Activated B cell treated with CpG ODN at 0.5 μM for 24 hours (primary cell): Measurements from ENCODE around the gene MARS2. TPM values are rescaled to one million over a fixed set of nuclear protein-coding genes. Genes with fewer than 3 reads are reported as not detected.
"Not testable (repeated sequence)": the region's sequence is repeated elsewhere in the genome, so short reads cannot be mapped to it uniquely, and the experiment has no call there.

ENCODE experiments used
- ATAC-seq: fragments of 200-7000 bp; cut with Tn5 transposase; one replicate; pipeline ENCODE4 v1.10.0; 2021; ENCODE audit warnings: low read depth, mild to moderate bottlenecking, moderate library complexity
- CTCF ChIA-PET: fragments of 350-600 bp; sonication (Branson Sonifier 250); formaldehyde crosslinking; loops from one replicate; lab custom pipeline; 2021; ENCODE audit warnings: antibody characterized with exemption; lab: Charles Lee
- POLR2A ChIA-PET: fragments of 350-600 bp; sonication (Branson Sonifier 250); formaldehyde crosslinking; loops from one replicate; lab custom pipeline; 2021; ENCODE audit warnings: antibody characterized with exemption; lab: Charles Lee
- DNase-seq: peaks from one replicate; pipeline ENCODE4 v3.0.0; 2022
- H3K27ac Mint-ChIP-seq: one replicate; pipeline ENCODE4 v1.8.0; 2020; ENCODE audit warnings: mixed read lengths
- H3K27me3 Mint-ChIP-seq: one replicate; pipeline ENCODE4 v1.8.0; 2021; ENCODE audit warnings: mixed read lengths
- H3K36me3 Mint-ChIP-seq: one replicate; pipeline ENCODE4 v1.8.0; 2021; ENCODE audit warnings: low read depth, mixed read lengths
- H3K4me1 Mint-ChIP-seq: one replicate; pipeline ENCODE4 v1.8.0; 2021; ENCODE audit warnings: mixed read lengths
- H3K4me3 Mint-ChIP-seq: one replicate; pipeline ENCODE4 v1.8.0; 2020; ENCODE audit warnings: mild to moderate bottlenecking, mixed read lengths
- H3K9me3 Mint-ChIP-seq: one replicate; pipeline ENCODE4 v1.8.0; 2020; ENCODE audit warnings: mixed read lengths
- intact Hi-C: fragments of 100-400 bp; cut with micrococcal nuclease; formaldehyde crosslinking; loops from one replicate; pipeline ENCODE4 v1.15.1; 2024
- total RNA-seq: library from RNA; stranded (reverse); gene quantifications from 2 replicates; pipeline ENCODE4 v1.2.3, GENCODE V29; 2022
- TF ChIP-seq, protein P1 (sequence below): fragments of 200-600 bp; IDR thresholded peaks from one replicate; pipeline ENCODE4 v1.8.0; 2022; ENCODE audit warnings: antibody characterized with exemption, mild to moderate bottlenecking

The MARS2 gene
- total RNA-seq, 1 donor from 2014 or later, result 15.4 TPM

DNA sequence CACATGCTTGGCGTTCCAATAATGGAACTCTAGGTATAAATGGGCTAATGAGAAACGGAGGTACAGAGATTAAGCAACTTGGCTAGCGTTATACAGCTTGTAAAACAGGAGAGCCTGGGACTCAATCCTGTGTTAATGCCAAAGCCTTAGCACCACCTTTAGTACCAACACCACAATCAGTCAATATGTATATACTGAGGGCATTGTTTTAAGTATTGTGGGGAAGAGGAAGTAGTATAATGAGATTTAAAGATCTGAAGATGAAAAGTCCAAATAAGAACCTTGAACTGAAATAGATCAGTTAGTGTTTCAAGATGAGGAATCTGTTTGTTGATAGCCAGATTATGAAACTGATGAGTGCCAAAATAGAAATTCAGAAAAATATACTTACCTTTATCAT lies 8.1 kb downstream of the MARS2 start:
- POLR2A ChIA-PET, result no interaction called here
- TF ChIP-seq, protein P1, sequence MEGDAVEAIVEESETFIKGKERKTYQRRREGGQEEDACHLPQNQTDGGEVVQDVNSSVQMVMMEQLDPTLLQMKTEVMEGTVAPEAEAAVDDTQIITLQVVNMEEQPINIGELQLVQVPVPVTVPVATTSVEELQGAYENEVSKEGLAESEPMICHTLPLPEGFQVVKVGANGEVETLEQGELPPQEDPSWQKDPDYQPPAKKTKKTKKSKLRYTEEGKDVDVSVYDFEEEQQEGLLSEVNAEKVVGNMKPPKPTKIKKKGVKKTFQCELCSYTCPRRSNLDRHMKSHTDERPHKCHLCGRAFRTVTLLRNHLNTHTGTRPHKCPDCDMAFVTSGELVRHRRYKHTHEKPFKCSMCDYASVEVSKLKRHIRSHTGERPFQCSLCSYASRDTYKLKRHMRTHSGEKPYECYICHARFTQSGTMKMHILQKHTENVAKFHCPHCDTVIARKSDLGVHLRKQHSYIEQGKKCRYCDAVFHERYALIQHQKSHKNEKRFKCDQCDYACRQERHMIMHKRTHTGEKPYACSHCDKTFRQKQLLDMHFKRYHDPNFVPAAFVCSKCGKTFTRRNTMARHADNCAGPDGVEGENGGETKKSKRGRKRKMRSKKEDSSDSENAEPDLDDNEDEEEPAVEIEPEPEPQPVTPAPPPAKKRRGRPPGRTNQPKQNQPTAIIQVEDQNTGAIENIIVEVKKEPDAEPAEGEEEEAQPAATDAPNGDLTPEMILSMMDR, result no peak
- Mint-ChIP-seq H3K36me3 (peaks cover 29% of the 10 kb centered on the region), H3K27ac (no peak overlapping the region), H3K27me3 (no peaks in the 10 kb centered on the region), H3K4me3 (no peak overlapping the region), H3K4me1 (peaks cover 21% of the 10 kb centered on the region), H3K9me3 (no peaks in the 10 kb centered on the region)
- DNase-seq, result no peak
- CTCF ChIA-PET, result no interaction called here
- intact Hi-C loops, result no loop called here
- ATAC-seq, result no peak

DNA sequence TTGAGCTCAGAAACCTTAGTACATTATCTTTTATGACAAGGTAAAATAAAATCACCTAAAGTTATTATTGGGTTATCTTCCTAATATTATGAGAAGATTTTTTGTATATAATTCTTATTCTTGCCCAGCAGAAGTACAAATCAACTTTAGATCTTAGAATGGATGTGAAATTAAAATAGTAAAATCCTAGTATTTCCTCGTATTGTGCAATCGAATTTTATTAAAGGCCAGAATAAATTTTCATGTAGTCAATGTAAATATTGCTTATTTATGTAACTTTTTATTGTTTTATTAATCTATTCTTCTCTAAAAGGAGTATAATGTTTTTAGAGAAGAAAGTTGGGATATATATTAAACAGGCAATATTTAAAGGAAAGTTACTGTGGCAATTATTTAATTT lies 12.7 kb downstream of the MARS2 start:
- TF ChIP-seq, protein P1, result no peak
- Mint-ChIP-seq H3K27me3 (no peaks in the 10 kb centered on the region), H3K9me3 (no peaks in the 10 kb centered on the region), H3K36me3 (peaks cover 11% of the 10 kb centered on the region), H3K27ac (no peak overlapping the region), H3K4me3 (no peak overlapping the region), H3K4me1 (no peaks in the 10 kb centered on the region)
- POLR2A ChIA-PET, result no interaction called here
- intact Hi-C loops, result no loop called here
- no peak for ATAC-seq
- no peak for DNase-seq
- CTCF ChIA-PET, result no interaction called here

DNA sequence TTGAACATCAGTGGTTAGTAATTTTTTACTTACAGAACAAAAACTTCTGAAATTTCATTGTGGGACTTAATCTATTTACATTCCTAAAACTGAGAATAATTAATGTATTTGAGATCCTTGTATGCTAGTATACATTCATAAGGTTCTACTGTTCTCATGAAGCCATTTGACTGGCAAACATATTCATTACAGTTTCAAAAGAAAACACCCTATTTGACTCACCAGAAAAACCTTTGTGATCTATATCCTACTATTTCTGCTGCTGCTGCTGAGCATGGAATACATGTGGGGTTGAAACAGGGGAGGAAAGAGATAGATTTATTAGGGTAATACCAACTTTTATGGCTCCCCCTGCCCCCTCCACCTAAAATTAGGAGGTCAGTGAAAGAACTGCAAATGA lies 21.8 kb downstream of the MARS2 start:
- ATAC-seq, result no peak
- TF ChIP-seq, protein P1, result no peak
- CTCF ChIA-PET, result no interaction called here
- H3K4me3 Mint-ChIP-seq, result no peak overlapping the region
- no peak overlapping the region for H3K27ac Mint-ChIP-seq
- intact Hi-C loops, result no loop called here
- no peaks in the 10 kb centered on the region for H3K4me1 Mint-ChIP-seq
- no peaks in the 10 kb centered on the region for H3K36me3 Mint-ChIP-seq
- peaks cover 3% of the 10 kb centered on the region for H3K9me3 Mint-ChIP-seq
- POLR2A ChIA-PET, result no interaction called here
- H3K27me3 Mint-ChIP-seq, result peaks cover 5% of the 10 kb centered on the region
- no peak for DNase-seq

DNA sequence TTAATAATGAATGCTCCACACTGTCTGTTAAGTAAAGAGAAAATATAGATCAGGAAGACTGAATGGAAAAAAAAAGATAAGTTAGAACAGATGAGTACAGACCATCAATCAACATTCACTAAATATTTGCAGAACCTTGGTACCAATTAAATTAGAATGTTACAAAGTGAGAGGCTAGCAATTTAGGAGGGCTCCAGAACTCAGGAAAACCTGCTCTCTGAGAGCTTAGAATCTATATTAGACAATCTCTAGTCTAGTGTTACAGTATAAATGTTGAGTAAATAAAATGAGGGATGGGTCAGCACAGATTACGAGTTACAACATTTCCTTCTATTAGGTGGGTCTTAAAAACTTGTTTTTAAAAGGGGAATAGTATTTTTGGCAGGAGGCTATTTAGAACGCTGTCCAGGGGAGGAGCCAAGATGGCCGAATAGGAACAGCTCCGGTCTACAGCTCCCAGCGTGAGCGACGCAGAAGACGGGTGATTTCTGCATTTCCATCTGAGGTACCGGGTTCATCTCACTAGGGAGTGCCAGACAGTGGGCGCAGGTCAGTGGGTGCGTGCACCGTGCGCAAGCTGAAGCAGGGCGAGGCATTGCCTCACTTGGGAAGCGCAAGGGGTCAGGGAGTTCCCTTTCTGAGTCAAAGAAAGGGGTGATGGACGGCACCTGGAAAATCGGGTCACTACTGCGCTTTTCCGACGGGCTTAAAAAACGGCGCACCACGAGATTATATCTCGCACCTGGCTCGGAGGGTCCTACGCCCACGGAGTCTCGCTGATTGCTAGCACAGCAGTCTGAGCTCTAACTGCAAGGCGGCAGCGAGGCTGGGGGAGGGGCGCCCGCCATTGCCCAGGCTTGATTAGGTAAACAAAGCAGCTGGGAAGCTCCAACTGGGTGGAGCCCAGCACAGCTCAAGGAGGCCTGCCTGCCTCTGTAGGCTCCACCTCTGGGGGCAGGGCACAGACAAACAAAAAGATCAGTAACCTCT lies 23.7 kb downstream of the MARS2 start:
- CTCF ChIA-PET, H3K36me3 Mint-ChIP-seq, H3K4me3 Mint-ChIP-seq, H3K9me3 Mint-ChIP-seq, ATAC-seq, intact Hi-C loops, POLR2A ChIA-PET, H3K4me1 Mint-ChIP-seq, DNase-seq, H3K27ac Mint-ChIP-seq, H3K27me3 Mint-ChIP-seq: not testable (repeated sequence)

DNA sequence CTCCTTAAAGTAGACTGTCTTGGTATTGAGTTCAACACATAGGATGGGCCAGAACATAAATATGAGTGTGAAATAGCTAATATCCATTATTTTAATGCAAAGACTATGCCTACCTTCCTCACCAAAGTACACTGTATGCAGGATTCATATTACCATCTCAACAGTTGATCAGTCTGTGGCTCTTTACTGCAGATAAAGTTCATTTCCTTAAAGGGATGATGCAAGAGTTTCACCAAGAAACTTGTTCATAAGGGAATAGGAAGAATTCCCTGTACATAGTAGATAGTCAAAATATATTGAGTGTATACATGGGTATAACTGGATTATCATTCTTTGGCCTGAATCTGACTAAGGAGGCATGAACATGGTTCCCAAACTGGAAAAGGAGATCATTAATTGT lies 35.0 kb downstream of the MARS2 start:
- peaks cover 12% of the 10 kb centered on the region for H3K27me3 Mint-ChIP-seq
- CTCF ChIA-PET, result no interaction called here

More for the DNA sequence above, 35.0 kb downstream of the MARS2 start:
- H3K4me1 Mint-ChIP-seq, result no peaks in the 10 kb centered on the region
- DNase-seq, result no peak
- no peaks in the 10 kb centered on the region for H3K9me3 Mint-ChIP-seq
- intact Hi-C loops, result no loop called here
- TF ChIP-seq, protein P1, result no peak
- POLR2A ChIA-PET, result no interaction called here
- no peak overlapping the region for H3K27ac Mint-ChIP-seq
- H3K4me3 Mint-ChIP-seq, result no peak overlapping the region
- no peaks in the 10 kb centered on the region for H3K36me3 Mint-ChIP-seq
- ATAC-seq, result no peak

Other genes with a start within 250 kb of the MARS2 start
- gene HSPD1, start 205.5 kb upstream of the MARS2 start, total RNA-seq, result 250 and 252 TPM in 2 replicates
- 108 and 116 TPM in 2 replicates for gene HSPE1, start 205.0 kb upstream of the MARS2 start, total RNA-seq
- 21.7 and 22.1 TPM in 2 replicates for gene MOB4, start 189.3 kb upstream of the MARS2 start, total RNA-seq
- gene RFTN2, start 29.8 kb upstream of the MARS2 start, total RNA-seq, result not detected in 2 replicates
- gene BOLL, start 80.0 kb downstream of the MARS2 start, total RNA-seq, result not detected in 2 replicates
- 0.04 TPM in 1 of 2 replicates, not detected in the other for gene PLCL1, start 99.2 kb downstream of the MARS2 start, total RNA-seq